GM18502 (cell line): ENCODE data around the gene DPYD.

Source experiments
- ATAC-seq: cut with Tn5 transposase; IDR thresholded peaks from one replicate; pipeline ENCODE4 v1.9.1; 2021; ENCODE audit warnings: mild to moderate bottlenecking; ENCODE audit not compliant: unreplicated experiment, poor library complexity

The DPYD gene

DNA sequence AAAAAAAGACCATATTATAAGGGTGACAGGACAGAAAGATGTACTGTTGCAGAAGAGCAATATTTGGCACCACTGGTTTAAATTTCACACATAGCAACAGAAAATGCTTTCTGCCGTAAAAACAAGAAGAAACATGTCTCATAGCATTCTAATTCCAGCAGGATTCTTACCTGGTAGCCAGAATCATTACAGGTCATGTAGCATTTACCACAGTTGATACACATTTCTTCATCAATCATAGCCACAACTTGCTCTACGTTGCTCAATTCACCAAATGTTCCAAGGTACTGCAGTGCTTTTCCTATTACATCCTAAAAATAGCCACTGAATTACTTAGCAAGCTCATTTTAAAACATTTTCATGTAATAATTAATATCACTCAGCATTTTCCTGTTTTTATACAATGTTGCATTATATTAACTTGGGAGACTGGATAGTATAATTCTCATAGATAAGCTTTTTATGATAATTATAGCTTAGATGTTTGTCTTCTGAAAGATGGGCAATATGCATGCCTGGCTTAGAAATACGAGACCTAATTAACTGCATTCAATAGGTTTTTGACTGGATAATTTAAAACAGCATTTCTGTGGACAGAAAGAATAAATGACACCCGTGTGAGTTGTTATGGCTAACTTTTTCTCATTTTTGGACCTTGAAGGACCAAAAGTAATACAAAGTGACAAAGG is 838.5 kb downstream of the DPYD start:
- ATAC-seq, result no peak

DNA sequence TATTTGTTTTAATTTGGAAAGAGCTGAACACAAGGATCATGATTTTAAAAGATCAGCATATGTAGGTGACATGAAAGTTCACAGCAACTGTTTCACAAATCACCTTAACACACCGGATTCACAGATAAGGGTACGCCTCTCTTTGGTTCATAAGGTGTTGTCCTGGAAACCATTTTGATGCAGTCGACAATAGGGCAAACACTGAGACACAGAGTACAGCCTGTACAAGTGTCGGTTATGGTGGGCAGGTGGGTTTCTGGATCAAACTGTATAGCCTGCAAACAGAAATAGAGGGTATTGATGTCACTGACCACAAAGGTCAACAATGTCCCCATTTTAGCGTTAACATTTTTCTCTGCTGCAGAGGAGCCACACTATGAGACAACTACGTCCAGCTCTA is 842.0 kb downstream of the DPYD start:
- ATAC-seq, result no peak

DNA sequence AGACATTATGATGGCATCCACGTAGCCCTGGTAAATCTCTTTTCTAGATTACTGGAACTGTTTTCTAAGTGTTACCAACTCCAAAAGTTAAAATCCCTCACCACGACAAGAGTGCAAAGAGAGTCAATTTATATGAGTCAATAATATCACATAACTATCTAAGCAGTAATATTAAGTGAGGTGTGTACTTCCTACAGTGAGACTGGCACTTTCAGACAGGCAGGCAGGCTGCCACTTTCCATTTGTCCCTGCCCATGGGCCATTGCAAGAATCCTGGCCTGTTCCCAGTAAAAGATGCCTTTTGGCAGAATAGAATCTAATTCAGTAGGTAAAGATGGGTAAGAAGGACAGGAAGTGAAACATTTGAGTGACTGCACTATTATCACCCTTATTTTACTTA is 843.6 kb downstream of the DPYD start:
- no peak for ATAC-seq

DNA sequence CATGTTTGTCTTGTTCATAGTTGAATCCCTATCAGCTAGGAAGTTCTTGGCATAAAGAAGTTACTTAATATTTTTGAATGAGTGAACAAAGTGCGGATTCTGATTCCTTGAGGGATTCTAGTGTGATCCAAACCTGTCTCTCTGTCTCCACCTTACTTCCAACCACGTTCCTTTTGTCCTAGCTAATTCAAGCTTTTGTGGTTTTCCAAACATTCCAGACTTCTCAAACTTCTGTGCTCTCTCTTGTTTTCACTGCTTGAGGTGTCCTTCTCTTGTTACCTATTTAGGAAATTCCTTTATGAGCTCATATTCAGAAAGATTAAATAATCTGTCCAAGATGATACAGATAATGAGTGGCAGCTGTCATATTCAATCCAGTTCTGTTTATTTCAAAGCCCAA is 846.1 kb downstream of the DPYD start:
- ATAC-seq, result no peak

DNA sequence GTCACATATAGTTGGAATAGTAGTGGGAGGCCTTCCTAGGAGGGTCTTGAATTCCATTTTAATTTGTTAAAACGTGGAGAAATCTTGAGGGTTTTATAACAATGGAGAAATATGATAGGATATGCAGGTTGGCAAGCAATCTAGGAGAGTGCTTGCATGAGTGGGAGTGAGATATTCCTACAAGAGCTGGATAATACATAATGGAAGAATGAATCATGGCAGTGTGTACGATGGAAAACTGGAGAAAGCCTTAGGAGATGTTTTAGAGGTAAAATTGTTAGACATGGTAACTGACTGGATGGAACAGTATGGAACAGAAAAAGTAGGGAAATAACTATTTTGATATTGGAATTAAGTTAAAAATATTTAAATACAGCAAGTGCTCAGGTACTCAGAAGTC is 846.9 kb downstream of the DPYD start:
- no peak for ATAC-seq

DNA sequence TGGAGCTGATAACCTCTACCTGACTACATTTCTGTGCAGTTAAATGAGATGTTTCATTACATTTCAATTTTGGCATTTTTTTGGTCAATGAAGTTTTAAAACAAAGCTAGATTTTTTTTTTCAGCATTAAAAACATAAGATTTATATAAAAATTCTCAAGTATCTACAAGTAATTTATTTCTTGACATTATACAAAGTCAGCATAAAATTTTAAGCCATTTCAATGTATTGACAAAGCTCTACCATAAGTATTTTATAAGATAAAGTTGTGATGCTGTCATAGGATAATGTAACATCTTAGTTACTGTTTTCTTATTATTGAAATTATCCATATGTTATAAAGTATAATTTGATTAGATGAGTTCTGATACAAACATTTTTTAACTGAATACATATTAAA is 847.7 kb downstream of the DPYD start:
- ATAC-seq, result no peak

DNA sequence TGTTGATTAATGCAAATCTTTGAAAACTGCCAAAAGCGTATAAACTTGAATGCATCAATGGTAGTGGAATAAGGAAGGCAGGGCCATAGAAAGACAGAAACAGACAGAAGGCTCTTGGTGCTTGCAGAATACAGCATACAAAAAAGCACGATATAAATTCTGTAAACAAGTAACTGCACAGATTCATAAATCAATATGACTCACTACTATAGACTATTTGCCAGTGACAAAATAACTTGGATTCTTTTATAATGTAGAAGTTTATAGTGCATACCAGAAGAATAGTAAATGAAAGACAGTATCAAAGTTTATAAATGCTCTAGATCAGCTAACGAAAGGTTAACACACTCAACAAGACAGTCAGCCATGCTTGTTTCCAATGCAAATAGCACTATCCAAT is 849.7 kb downstream of the DPYD start:
- ATAC-seq, result no peak

DNA sequence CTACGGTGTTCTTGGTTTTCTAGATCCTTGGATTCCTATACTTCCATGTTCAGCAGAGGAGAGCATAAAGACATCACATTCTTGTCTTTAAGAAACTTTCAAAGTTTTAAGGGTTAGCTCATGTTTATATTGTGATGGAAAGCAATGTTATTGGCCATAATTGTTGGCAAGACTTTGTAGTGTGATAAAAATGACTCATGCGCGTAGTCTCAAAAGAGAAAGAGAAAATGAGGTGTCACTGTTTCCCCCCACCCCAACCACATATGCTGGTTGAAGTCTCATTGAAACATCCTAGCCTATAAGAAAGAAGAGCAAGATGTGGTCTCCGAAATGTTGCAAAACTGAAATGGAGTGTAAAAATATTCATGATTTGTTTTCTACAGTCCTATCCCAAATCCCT is 850.5 kb downstream of the DPYD start:
- no peak for ATAC-seq

DNA sequence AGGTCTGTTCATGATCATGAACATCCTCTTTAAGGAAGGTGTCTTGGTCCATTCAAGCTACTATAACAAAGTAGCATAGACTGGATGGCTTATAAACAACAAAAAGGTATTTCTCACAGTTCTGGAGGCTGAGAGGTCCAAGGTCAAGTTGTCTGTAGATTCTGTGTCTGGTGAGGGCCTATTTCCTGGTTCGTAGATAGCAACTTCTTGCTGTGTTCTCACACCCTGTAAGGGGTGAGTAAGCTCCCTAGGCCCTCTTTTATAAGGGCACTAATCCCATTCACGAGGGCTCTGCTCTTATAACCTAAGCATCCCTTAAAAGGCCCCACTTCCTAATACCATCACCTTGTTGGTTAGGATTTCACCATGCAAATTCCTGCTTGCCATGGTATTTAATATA is 851.5 kb downstream of the DPYD start:
- ATAC-seq, result no peak

DNA sequence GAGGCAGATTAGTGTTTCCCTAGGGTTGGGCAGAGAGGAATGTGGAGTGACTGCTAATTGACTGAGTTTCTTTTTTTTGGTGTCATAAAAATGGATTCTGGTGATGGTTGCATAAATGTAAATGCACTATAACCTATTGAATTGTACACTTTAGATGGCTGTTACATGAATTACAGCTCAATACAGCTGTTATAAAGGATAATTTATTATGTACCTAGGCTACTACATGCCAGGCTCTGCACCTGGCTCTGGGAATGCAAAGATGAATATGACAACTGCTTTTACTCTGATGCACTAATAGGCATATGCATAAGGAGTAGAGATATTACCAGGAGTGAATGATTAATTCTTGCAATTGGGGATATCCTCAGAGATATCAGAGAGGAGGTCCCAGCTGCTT is 854.0 kb downstream of the DPYD start:
- ATAC-seq, result no peak

DNA sequence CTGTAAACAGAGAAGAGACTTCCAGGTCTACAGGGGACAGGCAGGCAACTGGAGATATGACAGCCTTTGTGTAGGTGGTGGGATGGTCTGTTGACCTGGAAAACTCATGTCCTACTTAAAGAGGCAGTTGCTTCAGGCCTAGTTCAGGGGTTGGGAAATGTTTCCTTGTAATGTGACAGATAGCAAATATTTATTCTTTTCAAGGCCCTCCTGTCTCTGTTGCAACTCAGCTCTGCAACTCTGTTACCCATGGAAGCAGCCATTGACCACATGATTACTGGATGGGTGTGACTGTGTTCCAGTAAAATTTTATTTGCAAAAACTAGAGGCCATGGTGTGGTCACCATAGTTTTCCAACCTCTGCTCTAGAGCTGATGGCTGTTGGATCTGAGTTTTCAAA is 857.3 kb downstream of the DPYD start:
- ATAC-seq, result no peak

DNA sequence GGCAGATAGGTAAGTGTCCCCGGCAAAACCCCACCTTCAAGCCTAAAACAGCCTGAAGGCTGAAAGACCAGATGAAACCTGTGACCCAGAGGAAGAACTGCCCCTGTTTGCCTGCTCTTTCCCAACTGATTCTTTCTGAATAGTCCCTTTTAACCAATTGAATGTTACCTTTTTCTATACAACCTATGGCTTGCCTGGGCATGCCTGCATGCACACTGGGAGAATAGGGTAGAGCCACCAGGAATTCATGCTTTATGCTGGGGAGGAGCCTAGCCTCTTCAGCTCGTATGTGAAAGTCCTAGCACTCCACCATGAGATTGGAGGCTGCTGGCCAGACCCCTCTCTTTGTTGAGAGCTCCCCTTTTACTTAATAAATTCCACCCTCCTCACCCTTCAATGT is 859.2 kb downstream of the DPYD start:
- no peak for ATAC-seq

DNA sequence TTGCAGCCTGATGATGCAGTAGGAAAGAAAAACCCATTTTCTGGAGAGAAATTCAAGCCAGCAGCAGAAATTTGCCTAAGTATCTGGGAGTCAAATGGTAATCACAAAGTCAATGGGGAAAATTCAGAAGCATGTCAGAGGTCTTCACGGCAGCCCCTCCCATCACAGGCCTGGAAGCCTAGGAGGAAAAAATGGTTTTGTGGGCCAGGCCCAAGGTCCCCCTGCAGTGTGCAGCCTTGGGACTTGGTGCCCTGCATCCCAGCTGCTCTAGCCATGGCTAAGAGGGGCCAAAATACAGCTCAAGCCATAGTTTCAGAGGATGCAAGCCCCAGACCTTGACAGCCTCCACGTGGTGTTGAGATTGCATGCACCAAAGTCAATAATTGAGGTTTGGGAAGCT is 864.4 kb downstream of the DPYD start:
- no peak for ATAC-seq

DNA sequence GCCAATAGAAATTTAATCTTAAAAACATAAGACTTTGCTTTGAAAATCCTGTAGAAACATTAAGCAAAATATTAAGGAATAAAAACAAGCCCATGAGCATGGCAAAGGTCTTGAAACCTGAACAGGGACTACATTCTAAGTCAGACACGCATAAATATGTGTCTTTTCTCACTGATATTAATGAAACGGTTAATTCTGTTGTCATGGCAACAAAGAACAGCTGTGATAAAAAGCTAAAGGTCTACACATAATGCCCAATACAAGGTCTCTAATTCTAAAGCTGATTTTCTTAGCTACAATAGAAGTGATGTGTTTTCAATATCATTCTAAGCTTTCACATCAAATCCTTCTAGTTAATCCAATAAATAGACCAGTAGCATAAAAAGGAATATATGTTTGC is 867.6 kb downstream of the DPYD start:
- ATAC-seq, result no peak

DNA sequence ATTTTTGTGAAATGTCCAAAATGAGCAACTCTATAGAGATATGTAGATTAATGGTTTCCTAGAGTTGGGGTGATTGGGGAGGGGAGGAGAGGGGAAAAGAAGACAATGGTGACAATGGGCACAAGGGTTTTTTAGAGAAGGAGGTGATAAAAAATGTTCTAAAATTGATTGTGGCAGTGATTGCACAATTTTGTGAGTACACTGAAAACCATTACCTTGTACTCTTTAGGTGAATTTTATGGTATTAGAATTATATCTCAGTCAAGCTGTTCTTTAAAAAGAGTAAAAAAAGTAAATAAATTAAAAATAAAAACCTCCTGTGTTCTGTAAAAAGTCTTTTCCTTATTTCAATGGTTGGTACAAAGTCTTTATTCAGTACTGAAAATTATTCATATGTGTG is 869.0 kb downstream of the DPYD start:
- ATAC-seq, result no peak

DNA sequence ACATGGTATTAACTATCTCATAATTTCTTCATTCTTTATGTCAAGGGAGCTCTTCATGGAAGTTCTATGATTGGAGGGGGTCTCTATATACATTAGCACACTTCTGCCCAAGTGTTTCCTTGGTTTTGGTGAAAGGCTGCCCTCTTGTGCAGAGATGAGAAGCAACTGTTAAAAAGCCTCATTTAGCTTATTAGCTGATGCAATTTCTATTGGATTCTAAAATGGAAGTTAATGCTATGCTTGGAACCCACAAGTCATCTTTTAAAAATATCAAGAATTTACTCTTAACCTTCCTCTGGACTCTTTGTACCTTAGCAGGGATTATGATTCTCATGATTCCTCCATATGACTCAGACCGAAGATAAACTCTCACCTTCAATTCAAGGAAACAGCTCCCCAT is 870.3 kb downstream of the DPYD start:
- ATAC-seq, result no peak

DNA sequence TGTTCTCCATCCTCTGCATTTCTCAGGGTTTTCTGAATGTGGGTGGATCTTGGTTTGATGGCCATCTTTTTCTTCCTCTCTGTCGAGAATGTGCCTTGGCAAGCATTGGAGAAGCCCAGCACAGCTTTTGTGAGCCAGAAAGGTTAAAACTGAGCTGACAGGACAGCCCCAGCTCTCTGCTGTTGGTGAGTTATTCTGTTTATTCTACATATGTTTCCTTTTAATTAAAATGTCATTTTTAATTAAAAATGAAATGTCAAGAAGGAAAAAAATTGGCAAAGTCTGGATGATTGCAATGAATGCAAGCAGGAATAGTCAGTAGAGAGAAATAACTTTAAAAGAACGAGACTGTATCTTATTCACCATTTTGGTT is 873.4 kb downstream of the DPYD start:
- no peak for ATAC-seq

DNA sequence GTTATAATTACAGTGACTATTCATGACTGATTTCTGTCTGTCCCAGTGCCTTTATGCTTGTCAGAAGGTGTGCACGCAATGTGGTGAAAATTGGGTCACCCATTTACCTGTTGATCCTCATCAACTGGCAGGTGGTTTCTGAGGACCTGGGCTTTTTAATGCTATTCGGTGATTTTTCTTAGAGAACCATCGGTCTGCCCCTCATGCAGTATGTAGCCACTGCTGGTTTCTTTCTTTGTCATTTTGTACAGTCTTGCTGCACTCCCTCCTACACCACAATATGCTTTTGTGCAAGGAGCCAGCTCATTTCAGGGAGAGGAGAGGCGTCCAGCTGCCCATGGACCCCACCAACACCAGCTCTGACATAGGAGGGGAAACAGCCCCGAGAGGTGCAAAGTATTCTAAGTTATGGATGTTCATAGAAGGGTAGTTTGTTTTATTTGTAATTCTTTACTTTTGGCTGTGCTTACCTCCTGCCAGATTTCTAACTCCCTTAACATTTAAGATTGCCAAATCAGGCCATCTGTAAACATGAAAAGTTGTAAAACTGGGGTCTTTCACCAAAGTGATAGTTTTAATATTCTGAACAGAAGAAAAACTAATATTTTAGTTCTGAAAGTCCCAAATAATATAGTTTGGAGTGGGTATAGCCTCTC is 873.9 kb downstream of the DPYD start:
- ATAC-seq, result no peak

DNA sequence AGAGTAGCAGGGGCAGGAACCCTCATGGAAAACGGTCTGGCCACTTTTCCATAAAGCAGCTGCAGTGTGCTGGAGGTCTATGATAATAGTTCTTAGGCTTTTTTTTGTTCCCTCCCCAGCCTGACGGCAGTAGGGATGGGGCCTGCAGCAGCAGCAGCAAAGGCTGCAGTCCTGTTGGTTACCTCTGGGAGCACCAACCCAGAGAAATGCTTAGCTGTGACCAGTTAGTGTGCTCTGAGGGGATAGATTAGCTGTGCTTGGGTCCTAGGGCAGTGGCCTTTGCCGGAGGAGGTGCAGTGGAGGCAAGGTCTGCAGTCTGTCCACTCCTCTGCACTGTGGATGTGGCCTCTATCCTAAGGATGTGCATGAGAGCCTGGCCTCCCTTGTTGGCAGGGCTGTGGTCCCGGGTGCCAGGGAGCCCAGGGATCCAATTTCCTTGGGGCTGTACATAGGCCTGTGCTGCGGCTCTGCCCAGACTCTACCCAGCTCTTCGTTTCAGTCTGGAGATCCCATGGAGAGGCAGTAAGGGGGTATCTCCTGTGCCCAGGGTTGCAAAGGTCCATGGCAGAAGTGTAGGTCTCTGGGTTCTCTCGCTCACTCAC is 876.6 kb downstream of the DPYD start:
- no peak for ATAC-seq

DNA sequence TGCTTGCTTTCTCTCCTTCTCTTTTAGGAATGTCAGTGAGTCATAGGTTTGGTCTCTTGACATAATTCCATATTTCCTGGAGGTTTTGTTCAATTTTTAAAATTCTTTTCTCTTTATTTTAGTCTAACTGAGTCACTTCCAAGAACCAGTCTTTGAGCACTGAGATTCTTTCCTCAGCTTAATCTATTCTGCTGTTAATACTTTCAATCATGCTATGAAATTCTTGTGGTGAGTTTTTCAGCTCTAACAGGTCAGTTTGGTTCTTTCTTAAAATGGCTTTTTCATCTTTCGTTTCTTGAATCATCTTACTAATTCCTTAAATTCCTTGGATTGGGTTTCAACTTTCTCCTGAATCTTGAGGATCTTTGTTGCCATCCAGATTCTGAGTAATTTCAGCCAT is 878.3 kb downstream of the DPYD start:
- no peak for ATAC-seq

DNA sequence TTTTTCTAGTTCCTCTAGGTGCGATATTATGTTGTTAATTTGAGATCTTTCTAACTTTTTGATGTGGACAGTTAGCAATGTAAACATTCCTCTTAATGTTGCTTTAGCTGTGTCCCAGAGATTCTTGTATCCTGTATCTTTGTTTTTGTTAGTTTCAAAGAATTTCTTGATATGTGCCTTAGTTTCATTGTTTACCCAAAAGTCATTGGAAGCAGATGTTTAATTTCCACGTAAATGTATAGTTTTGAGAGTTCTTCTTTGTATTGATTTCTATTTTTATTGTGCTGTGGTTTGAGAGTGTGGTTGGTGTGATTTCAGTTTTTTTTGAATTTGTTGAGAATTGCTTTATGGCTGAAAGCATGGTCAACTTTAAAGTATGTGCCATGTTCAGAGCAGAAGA is 879.8 kb downstream of the DPYD start:
- ATAC-seq, result no peak

DNA sequence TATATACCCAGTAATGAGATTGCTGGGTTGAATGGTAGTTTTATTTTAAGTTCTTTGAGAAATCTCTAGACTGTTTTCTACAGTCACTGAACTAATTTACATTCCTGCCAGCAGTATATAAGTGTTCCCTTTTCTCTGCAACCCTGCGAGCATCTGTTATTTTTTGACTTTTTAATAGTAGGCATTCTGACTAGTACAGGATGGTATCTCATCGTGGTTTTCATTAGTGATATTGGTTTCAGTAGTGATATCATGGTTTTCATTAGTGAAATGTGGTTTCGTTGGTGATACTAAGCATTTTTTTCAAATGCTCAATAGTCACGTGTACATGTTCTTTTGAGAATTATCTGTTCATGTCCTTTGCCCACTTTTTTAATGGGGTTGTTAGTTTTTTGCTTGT is 882.4 kb downstream of the DPYD start:
- no peak for ATAC-seq
